Liver (tissue), 3 donors: ENCODE results near the gene FAM118A.
A peak's percentile ranks its signal among the peaks of the same experiment; 100 is the strongest.

Experiments
- FOXA1 ChIP-seq: IDR thresholded peaks from 2 replicates; pipeline ENCODE4 v1.6.1; 2016; ENCODE audit warnings: antibody characterized with exemption
- GABPA ChIP-seq, 2 donors: IDR thresholded peaks in 1 of 2; conservative IDR thresholded peaks in 1 of 2; 2 replicates each; pipeline ENCODE4 v1.6.1; 2016; ENCODE audit warnings: antibody characterized with exemption in 2 of 2, mild to moderate bottlenecking in 1 of 2, moderate library complexity in 1 of 2
- HNF4A ChIP-seq, 2 donors: conservative IDR thresholded peaks; 2 replicates each; pipeline ENCODE4 v1.6.1; 2016; ENCODE audit warnings: antibody characterized with exemption in 2 of 2, mild to moderate bottlenecking in 2 of 2
- JUND ChIP-seq, 2 donors: IDR thresholded peaks; 2 replicates each; pipeline ENCODE4 v1.6.1; 2016; ENCODE audit warnings: antibody characterized with exemption in 2 of 2
- RAD21 ChIP-seq, 2 donors: IDR thresholded peaks; 2 replicates each; pipeline ENCODE4 v1.6.1; 2016; ENCODE audit warnings: antibody characterized with exemption in 2 of 2, mild to moderate bottlenecking in 2 of 2
- RXRA ChIP-seq, 2 donors: IDR thresholded peaks; 2 replicates each; pipeline ENCODE4 v1.6.1; 2017 to 2018; ENCODE audit warnings: antibody characterized with exemption in 2 of 2, mild to moderate bottlenecking in 1 of 2
- SP1 ChIP-seq: IDR thresholded peaks from 2 replicates; pipeline ENCODE4 v1.6.1; 2018; ENCODE audit warnings: antibody characterized with exemption, mild to moderate bottlenecking
- TAF1 ChIP-seq: conservative IDR thresholded peaks from 2 replicates; pipeline ENCODE4 v1.6.1; 2016; ENCODE audit warnings: antibody characterized with exemption, mild to moderate bottlenecking
- YY1 ChIP-seq: IDR thresholded peaks from 2 replicates; pipeline ENCODE4 v1.6.1; 2016; ENCODE audit warnings: antibody characterized with exemption, mild to moderate bottlenecking
- TF ChIP-seq, protein P1 (sequence below): fragments of 150-350 bp; IDR thresholded peaks from 2 replicates; pipeline ENCODE4 v1.5.1; 2017; ENCODE audit warnings: improper control_type of control experiment, low read depth, low read length; ENCODE audit not compliant: missing input control
- TF ChIP-seq, protein P2 (sequence below): IDR thresholded peaks from 2 replicates; pipeline ENCODE4 v1.6.1; 2016; ENCODE audit warnings: antibody characterized with exemption
- TF ChIP-seq, protein P3 (sequence below): IDR thresholded peaks from 2 replicates; pipeline ENCODE4 v1.6.1; 2016; ENCODE audit warnings: antibody characterized with exemption
- TF ChIP-seq, protein P4 (sequence below): IDR thresholded peaks from 2 replicates; pipeline ENCODE4 v1.6.1; 2016; ENCODE audit warnings: antibody characterized with exemption
- TF ChIP-seq, protein P5 (sequence below): IDR thresholded peaks from 2 replicates; pipeline ENCODE4 v1.6.1; 2016; ENCODE audit warnings: antibody characterized with exemption, mild to moderate bottlenecking
- donor health status: healthy.
- donor health status: healthy.

DNA sequence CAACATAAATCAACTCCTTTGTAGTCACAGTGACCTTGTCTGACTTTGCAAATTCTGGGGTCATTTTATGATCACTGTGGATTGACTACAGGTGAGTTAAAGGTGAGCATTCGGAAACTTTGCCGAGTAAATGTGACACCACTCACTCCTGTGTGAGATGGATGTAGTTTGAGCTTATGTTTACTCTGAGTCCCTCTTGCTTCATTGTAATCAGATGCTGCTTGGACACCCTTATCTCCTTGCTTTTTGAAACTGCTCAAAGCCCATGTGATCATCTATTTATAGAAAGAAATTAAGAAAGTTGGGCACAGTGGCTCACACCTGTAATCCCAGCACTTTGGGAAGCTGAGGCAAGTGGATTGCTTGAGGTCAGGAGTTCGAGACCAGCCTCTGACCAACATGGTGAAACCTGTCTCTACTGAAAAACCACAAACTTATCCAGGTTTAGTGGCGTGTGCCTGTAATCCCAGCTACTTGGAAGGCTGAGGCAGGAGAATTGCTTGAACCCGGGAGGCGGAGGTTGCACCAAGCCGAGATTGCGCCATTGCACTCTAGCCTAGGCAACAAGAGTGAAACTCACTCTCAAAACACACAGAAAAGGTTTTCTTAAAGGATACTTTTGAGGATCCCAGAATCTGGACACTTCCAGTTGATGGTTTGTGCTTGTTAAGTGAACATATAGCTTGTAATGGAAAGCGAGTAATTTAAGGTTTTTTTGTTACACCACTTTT, 7.2 kb downstream of the FAM118A start:
- no peak for TF ChIP-seq TAF1
- TF ChIP-seq, protein P1, sequence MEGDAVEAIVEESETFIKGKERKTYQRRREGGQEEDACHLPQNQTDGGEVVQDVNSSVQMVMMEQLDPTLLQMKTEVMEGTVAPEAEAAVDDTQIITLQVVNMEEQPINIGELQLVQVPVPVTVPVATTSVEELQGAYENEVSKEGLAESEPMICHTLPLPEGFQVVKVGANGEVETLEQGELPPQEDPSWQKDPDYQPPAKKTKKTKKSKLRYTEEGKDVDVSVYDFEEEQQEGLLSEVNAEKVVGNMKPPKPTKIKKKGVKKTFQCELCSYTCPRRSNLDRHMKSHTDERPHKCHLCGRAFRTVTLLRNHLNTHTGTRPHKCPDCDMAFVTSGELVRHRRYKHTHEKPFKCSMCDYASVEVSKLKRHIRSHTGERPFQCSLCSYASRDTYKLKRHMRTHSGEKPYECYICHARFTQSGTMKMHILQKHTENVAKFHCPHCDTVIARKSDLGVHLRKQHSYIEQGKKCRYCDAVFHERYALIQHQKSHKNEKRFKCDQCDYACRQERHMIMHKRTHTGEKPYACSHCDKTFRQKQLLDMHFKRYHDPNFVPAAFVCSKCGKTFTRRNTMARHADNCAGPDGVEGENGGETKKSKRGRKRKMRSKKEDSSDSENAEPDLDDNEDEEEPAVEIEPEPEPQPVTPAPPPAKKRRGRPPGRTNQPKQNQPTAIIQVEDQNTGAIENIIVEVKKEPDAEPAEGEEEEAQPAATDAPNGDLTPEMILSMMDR: no peak
- peak in 1 of 2 donors; percentile 40 for TF ChIP-seq RXRA (IDR thresholded peaks at IDR 0.05)
- TF ChIP-seq, protein P2, sequence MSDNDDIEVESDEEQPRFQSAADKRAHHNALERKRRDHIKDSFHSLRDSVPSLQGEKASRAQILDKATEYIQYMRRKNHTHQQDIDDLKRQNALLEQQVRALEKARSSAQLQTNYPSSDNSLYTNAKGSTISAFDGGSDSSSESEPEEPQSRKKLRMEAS: no peak
- TF ChIP-seq, protein P3, sequence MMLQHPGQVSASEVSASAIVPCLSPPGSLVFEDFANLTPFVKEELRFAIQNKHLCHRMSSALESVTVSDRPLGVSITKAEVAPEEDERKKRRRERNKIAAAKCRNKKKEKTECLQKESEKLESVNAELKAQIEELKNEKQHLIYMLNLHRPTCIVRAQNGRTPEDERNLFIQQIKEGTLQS: no peak
- TF ChIP-seq, protein P4, sequence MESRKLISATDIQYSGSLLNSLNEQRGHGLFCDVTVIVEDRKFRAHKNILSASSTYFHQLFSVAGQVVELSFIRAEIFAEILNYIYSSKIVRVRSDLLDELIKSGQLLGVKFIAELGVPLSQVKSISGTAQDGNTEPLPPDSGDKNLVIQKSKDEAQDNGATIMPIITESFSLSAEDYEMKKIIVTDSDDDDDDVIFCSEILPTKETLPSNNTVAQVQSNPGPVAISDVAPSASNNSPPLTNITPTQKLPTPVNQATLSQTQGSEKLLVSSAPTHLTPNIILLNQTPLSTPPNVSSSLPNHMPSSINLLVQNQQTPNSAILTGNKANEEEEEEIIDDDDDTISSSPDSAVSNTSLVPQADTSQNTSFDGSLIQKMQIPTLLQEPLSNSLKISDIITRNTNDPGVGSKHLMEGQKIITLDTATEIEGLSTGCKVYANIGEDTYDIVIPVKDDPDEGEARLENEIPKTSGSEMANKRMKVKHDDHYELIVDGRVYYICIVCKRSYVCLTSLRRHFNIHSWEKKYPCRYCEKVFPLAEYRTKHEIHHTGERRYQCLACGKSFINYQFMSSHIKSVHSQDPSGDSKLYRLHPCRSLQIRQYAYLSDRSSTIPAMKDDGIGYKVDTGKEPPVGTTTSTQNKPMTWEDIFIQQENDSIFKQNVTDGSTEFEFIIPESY: no peak
- no peak for TF ChIP-seq JUND (IDR thresholded peaks at IDR 0.05)
- TF ChIP-seq SP1: no peak
- no peak for TF ChIP-seq GABPA (IDR thresholded peaks at IDR 0.05 in 1 of 2, conservative IDR thresholded peaks at IDR 0.05 in 1 of 2)
- TF ChIP-seq, protein P5, sequence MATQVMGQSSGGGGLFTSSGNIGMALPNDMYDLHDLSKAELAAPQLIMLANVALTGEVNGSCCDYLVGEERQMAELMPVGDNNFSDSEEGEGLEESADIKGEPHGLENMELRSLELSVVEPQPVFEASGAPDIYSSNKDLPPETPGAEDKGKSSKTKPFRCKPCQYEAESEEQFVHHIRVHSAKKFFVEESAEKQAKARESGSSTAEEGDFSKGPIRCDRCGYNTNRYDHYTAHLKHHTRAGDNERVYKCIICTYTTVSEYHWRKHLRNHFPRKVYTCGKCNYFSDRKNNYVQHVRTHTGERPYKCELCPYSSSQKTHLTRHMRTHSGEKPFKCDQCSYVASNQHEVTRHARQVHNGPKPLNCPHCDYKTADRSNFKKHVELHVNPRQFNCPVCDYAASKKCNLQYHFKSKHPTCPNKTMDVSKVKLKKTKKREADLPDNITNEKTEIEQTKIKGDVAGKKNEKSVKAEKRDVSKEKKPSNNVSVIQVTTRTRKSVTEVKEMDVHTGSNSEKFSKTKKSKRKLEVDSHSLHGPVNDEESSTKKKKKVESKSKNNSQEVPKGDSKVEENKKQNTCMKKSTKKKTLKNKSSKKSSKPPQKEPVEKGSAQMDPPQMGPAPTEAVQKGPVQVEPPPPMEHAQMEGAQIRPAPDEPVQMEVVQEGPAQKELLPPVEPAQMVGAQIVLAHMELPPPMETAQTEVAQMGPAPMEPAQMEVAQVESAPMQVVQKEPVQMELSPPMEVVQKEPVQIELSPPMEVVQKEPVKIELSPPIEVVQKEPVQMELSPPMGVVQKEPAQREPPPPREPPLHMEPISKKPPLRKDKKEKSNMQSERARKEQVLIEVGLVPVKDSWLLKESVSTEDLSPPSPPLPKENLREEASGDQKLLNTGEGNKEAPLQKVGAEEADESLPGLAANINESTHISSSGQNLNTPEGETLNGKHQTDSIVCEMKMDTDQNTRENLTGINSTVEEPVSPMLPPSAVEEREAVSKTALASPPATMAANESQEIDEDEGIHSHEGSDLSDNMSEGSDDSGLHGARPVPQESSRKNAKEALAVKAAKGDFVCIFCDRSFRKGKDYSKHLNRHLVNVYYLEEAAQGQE: no peak
- no peak for TF ChIP-seq YY1
- no peak for TF ChIP-seq FOXA1
- TF ChIP-seq RAD21 (IDR thresholded peaks at IDR 0.05): no peak
- TF ChIP-seq HNF4A (conservative IDR thresholded peaks at IDR 0.05): peak in 1 of 2 donors; percentile 8
